ENCODE results near the gene EPHB6. TPM values are rescaled to one million over a fixed set of nuclear protein-coding genes. Genes with fewer than 3 reads are reported as not detected.

EPHB6 gene
- total RNA-seq, 2 experiments from 2014 or later, result 50.7 to 55.8 TPM

DNA sequence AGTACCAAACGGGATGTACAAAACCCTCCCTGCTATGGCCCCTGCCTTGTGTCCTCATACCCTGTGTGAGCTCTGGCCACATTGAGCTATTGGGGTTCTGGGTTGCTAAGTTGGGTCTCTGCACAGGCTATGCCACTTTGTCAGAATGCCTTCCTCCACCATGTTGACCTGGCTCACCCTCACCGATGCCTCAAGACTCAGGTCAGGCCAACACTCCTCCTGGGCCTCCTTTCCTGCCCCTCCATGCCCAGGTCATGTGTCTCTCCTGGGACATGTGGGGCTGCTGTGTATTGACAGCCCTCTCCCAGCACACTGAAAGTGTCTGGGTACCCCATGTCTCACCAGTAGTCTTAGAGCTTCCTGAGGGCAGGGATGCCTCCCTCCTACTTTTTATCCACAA lies 64.0 kb downstream of the EPHB6 start:
- H3K27ac ChIP-seq (ENCODE audit: low read depth in 1 of 2, low read length in 2 of 2), result no peak overlapping the region
- H3K9me3 ChIP-seq (ENCODE audit: control insufficient read depth in 1 of 2, insufficient read depth in 1 of 2, low read length in 2 of 2), result no peaks in the 10 kb centered on the region
- H3K36me3 Mint-ChIP-seq (ENCODE audit: low read depth), result no peaks in the 10 kb centered on the region
- DNase-seq (no peak), ATAC-seq (ENCODE audit: poor library complexity) (no peak)
- no peaks in the 10 kb centered on the region for H3K36me3 ChIP-seq (ENCODE audit: insufficient read depth, low read length)
- H3K4me3 ChIP-seq (ENCODE audit: low read length), result no peak overlapping the region
- H3K27me3 ChIP-seq (ENCODE audit: control insufficient read depth in 1 of 2, insufficient read depth in 2 of 2, low read length in 2 of 2), result no peaks in the 10 kb centered on the region
- H3K4me1 ChIP-seq (ENCODE audit: insufficient read depth, low read length), result no peaks in the 10 kb centered on the region
- POLR2A ChIA-PET, result no interaction called here
- no peaks in the 10 kb centered on the region for H3K9me3 Mint-ChIP-seq
- no peaks in the 10 kb centered on the region for H3K4me1 Mint-ChIP-seq (ENCODE audit: low read depth)
- intact Hi-C loops (cut with DNase I, micrococcal nuclease), result no loop called here
- TF ChIP-seq, protein P1, sequence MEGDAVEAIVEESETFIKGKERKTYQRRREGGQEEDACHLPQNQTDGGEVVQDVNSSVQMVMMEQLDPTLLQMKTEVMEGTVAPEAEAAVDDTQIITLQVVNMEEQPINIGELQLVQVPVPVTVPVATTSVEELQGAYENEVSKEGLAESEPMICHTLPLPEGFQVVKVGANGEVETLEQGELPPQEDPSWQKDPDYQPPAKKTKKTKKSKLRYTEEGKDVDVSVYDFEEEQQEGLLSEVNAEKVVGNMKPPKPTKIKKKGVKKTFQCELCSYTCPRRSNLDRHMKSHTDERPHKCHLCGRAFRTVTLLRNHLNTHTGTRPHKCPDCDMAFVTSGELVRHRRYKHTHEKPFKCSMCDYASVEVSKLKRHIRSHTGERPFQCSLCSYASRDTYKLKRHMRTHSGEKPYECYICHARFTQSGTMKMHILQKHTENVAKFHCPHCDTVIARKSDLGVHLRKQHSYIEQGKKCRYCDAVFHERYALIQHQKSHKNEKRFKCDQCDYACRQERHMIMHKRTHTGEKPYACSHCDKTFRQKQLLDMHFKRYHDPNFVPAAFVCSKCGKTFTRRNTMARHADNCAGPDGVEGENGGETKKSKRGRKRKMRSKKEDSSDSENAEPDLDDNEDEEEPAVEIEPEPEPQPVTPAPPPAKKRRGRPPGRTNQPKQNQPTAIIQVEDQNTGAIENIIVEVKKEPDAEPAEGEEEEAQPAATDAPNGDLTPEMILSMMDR (IDR thresholded peaks at IDR 0.05), result no peak
- no peak overlapping the region for H3K4me3 Mint-ChIP-seq
- H3K27ac Mint-ChIP-seq, result no peak overlapping the region
- H3K27me3 Mint-ChIP-seq, result no peaks in the 10 kb centered on the region
- CTCF ChIA-PET, result no interaction called here

GRCh38 chr7:142919656-142920055 lies 64.8 kb downstream of the EPHB6 start:
- no peak overlapping the region for H3K27ac Mint-ChIP-seq
- POLR2A ChIA-PET, result no interaction called here

More at GRCh38 chr7:142919656-142920055, 64.8 kb downstream of the EPHB6 start:
- Mint-ChIP-seq H3K4me1 (ENCODE audit: low read depth) (no peaks in the 10 kb centered on the region), H3K27me3 (no peaks in the 10 kb centered on the region), H3K4me3 (no peak overlapping the region), H3K36me3 (ENCODE audit: low read depth) (no peaks in the 10 kb centered on the region), H3K9me3 (no peaks in the 10 kb centered on the region)
- intact Hi-C loops (cut with DNase I, micrococcal nuclease), result no loop called here
- ATAC-seq (ENCODE audit: poor library complexity) (no peak), DNase-seq (no peak)
- Histone ChIP-seq H3K9me3 (ENCODE audit: control insufficient read depth in 1 of 2, insufficient read depth in 1 of 2, low read length in 2 of 2) (no peaks in the 10 kb centered on the region), H3K4me1 (ENCODE audit: insufficient read depth, low read length) (no peaks in the 10 kb centered on the region), H3K36me3 (ENCODE audit: insufficient read depth, low read length) (no peaks in the 10 kb centered on the region), H3K27ac (ENCODE audit: low read depth in 1 of 2, low read length in 2 of 2) (no peak overlapping the region), H3K27me3 (ENCODE audit: control insufficient read depth in 1 of 2, insufficient read depth in 2 of 2, low read length in 2 of 2) (no peaks in the 10 kb centered on the region), H3K4me3 (ENCODE audit: low read length) (no peak overlapping the region)
- TF ChIP-seq, protein P1 (IDR thresholded peaks at IDR 0.05), result no peak
- CTCF ChIA-PET, result no interaction called here

Other genes with a start within 250 kb of the EPHB6 start
- gene PRSS1, start 105.6 kb upstream of the EPHB6 start, total RNA-seq, result not detected
- gene PRSS2, start 84.1 kb upstream of the EPHB6 start, total RNA-seq, result not detected
- gene TRPV6, start 30.7 kb downstream of the EPHB6 start, total RNA-seq, result not detected
- not detected for gene TRPV5, start 78.7 kb downstream of the EPHB6 start, total RNA-seq
- not detected for gene LLCFC1, start 84.4 kb downstream of the EPHB6 start, total RNA-seq
- under 1 TPM in 1 of 2 experiments, not detected in 1; 0.19 TPM for gene KEL, start 107.3 kb downstream of the EPHB6 start, total RNA-seq
- not detected for gene OR9A2, start 172.1 kb downstream of the EPHB6 start, total RNA-seq
- gene OR6V1, start 197.3 kb downstream of the EPHB6 start, total RNA-seq, result not detected

Data from CD4-positive, alpha-beta T cell (primary cell).